K562 (cell line): ENCODE results near the gene TOPORS. TPM values are rescaled to one million over a fixed set of nuclear protein-coding genes. Genes with fewer than 3 reads are reported as not detected.

Source experiments
- ATAC-seq: fragments of 200-7000 bp; cut with Tn5 transposase; 3 replicates; pipeline ENCODE4 v1.9.1; 2020; ENCODE audit warnings: moderate library complexity
- BruUV-seq: library from RNA; stranded (reverse); fragments of 400-500 nt; replicated peaks from 2 replicates; lab custom pipeline; 2021; lab: Mats Ljungman, UMichigan
- CTCF ChIA-PET: fragments of 300-600 bp; formaldehyde crosslinking; extraction: SDS; loops from one replicate; lab custom pipeline; 2021; ENCODE audit warnings: low intra/inter-chr PET ratio; lab: Yijun Ruan, JAX
- POLR2A ChIA-PET: fragments of 300-600, 350-650 bp; sonication (Branson Sonifier 250); formaldehyde crosslinking; extraction: SDS; loops from one replicate; lab custom pipeline; 2021; ENCODE audit warnings: antibody characterized with exemption, inconsistent platforms; lab: Yijun Ruan, JAX
- DNase-seq, 4 experiments: peaks; one replicate each; pipeline versions ENCODE4 v3.0.0 to v3.0.0-alpha.2; 2011 to 2018; ENCODE audit warnings: low spot score in 3 of 4, mixed read lengths in 3 of 4; ENCODE audit errors: extremely low read depth in 1 of 4
- FAIRE-seq: peaks from 2 replicates; lab custom pipeline; 2011; peaks lifted over from hg19 to GRCh38; lab: Jason Lieb, UNC
- H2AFZ ChIP-seq: 2 replicates; pipeline ENCODE4 v1.6.0; 2011; ENCODE audit warnings: low read depth, low read length, control low read depth, inconsistent platforms
- H3K27ac ChIP-seq: fragments of 200-600 bp; 3 replicates; pipeline ENCODE4 v1.8.0; 2011; ENCODE audit warnings: low read depth, mild to moderate bottlenecking, control low read depth, inconsistent platforms, low read length, moderate library complexity, mixed read lengths; ENCODE audit errors: extremely low read depth
- H3K27me3 ChIP-seq, 2 experiments: fragments of 300-600 bp in 1 of 2; 2 replicates in 1 of 2; 3 replicates in 1 of 2; pipeline versions ENCODE4 v1.6.0 to v1.8.0; 2011; ENCODE audit warnings: inconsistent platforms in 2 of 2, low read length in 2 of 2, mild to moderate bottlenecking in 1 of 2, mixed read lengths in 1 of 2, moderate library complexity in 1 of 2; ENCODE audit not compliant: control insufficient read depth in 2 of 2, insufficient read depth in 2 of 2
- H3K36me3 ChIP-seq: fragments of 300-600 bp; 3 replicates; pipeline ENCODE4 v1.8.0; 2011; ENCODE audit warnings: mild to moderate bottlenecking, low read length, inconsistent platforms; ENCODE audit not compliant: control insufficient read depth, insufficient read depth
- H3K4me1 ChIP-seq, 2 experiments: fragments of 200-600 bp in 1 of 2; replicated peaks in 1 of 2; 2 replicates in 1 of 2; 3 replicates in 1 of 2; pipeline versions ENCODE4 v1.5.1 to v1.8.0; 2011; ENCODE audit warnings: inconsistent platforms in 2 of 2, low read length in 2 of 2, mild to moderate bottlenecking in 1 of 2, mixed read lengths in 1 of 2, moderate library complexity in 1 of 2; ENCODE audit not compliant: control insufficient read depth in 2 of 2, insufficient read depth in 2 of 2
- H3K4me2 ChIP-seq: 2 replicates; pipeline ENCODE4 v1.6.1; 2011; ENCODE audit warnings: low read length, control low read depth, inconsistent platforms, mixed read lengths; ENCODE audit not compliant: insufficient read depth
- H3K4me3 ChIP-seq: fragments of 200-600 bp; sonication (generic), shearing (Covaris generic); 2 replicates; pipeline ENCODE4 v1.5.1; 2016; ENCODE audit warnings: control low read depth, inconsistent platforms
- H3K79me2 ChIP-seq: fragments of 200-600 bp; 3 replicates; pipeline ENCODE4 v1.8.0; 2011; ENCODE audit warnings: low read length, inconsistent platforms; ENCODE audit not compliant: control insufficient read depth, insufficient read depth
- H3K9ac ChIP-seq, 2 experiments: 2 replicates each; pipeline versions ENCODE4 v1.6.0 to v1.6.1; 2011; ENCODE audit warnings: low read depth in 2 of 2, low read length in 2 of 2, control low read depth in 1 of 2, inconsistent platforms in 1 of 2, mild to moderate bottlenecking in 1 of 2, mixed read lengths in 1 of 2; ENCODE audit not compliant: insufficient read depth in 1 of 2
- H3K9me1 ChIP-seq: one replicate; pipeline ENCODE4 v1.6.0; 2011; ENCODE audit warnings: inconsistent platforms, mild to moderate bottlenecking, low read length, moderate library complexity; ENCODE audit not compliant: control insufficient read depth, insufficient read depth
- H3K9me3 ChIP-seq: replicated peaks from 2 replicates; pipeline ENCODE4 v1.5.1; 2011; ENCODE audit warnings: low read depth, low read length, inconsistent platforms; ENCODE audit not compliant: control insufficient read depth, insufficient read depth
- H4K20me1 ChIP-seq: replicated peaks from 2 replicates; pipeline ENCODE4 v1.6.1; 2011; ENCODE audit warnings: low read length, inconsistent platforms, mixed read lengths; ENCODE audit not compliant: control insufficient read depth, insufficient read depth
- FOXK2 ChIP-seq, 2 experiments: fragments of 450-650 bp; IDR thresholded peaks in 1 of 2; conservative IDR thresholded peaks in 1 of 2; 2 replicates each; pipeline ENCODE4 v1.6.1; 2016; ENCODE audit warnings: low read depth in 2 of 2, mild to moderate bottlenecking in 1 of 2
- IFI16 ChIP-seq: fragments of 250-450 bp; sonication (Bioruptor Pico); IDR thresholded peaks from 2 replicates; pipeline ENCODE4 v2.1.2; 2022; ENCODE audit warnings: mild to moderate bottlenecking, inconsistent platforms
- NR2C2 ChIP-seq, 2 experiments: fragments of 200-800 bp in 1 of 2; sonication (Bioruptor generic) in 1 of 2; sonication (generic) in 1 of 2; formaldehyde crosslinking in 1 of 2; IDR thresholded peaks; 2 replicates each; pipeline versions ENCODE4 v1.6.1 to v1.8.0; 2016 to 2022; ENCODE audit warnings: mild to moderate bottlenecking in 1 of 2, missing compliant biosample characterization in 1 of 2, missing genetic modification characterization in 1 of 2, missing genetic modification reagents in 1 of 2
- TEAD4 ChIP-seq, 2 experiments: sonication (generic) in 1 of 2; formaldehyde crosslinking in 1 of 2; IDR thresholded peaks; 2 replicates each; pipeline versions ENCODE4 v1.6.1 to v1.8.0; 2012 to 2022; ENCODE audit warnings: borderline replicate concordance in 1 of 2, inconsistent platforms in 1 of 2, low read length in 1 of 2, mild to moderate bottlenecking in 1 of 2, missing genetic modification reagents in 1 of 2
- ZNF239 ChIP-seq: fragments of 250-450 bp; sonication (Bioruptor Pico); IDR thresholded peaks from 2 replicates; pipeline ENCODE4 v1.4.0; 2020; ENCODE audit warnings: mild to moderate bottlenecking
- ZNF263 ChIP-seq: sonication (generic); formaldehyde crosslinking; IDR thresholded peaks from 2 replicates; pipeline ENCODE4 v1.8.0; 2022; ENCODE audit warnings: mild to moderate bottlenecking, missing genetic modification reagents, borderline replicate concordance
- WGBS: fragments of 100-300 bp; shearing (Covaris generic); methylation state at CpG from one replicate; pipeline ENCODE4 v1.1.6; 2016; ENCODE audit warnings: low coverage, mixed read lengths; ENCODE audit not compliant: insufficient coverage; ENCODE audit errors: missing lambda C conversion rate; 5-methylcytosine and 5-hydroxymethylcytosine counted together
- in situ Hi-C: fragments of 300-500 bp; cut with MboI; formaldehyde crosslinking; loops from 4 replicates; pipeline ENCODE4 v1.15.0; 2018; ENCODE audit warnings: inconsistent platforms, mixed read lengths
- intact Hi-C: fragments of 100-400 bp; cut with micrococcal nuclease; formaldehyde crosslinking; loops from 2 replicates; pipeline ENCODE4 v1.14.2; 2022
- polyA plus RNA-seq, 8 experiments: library from polyadenylated mRNA; depleted of rRNA in 4 of 8; stranded (reverse) in 5 of 8; unstranded in 3 of 8; fragments of >200 nt; fragmentation: Nextera tagmentation in 2 of 8; fragmentation: Illumina TruSeq in 1 of 8; extraction: Ambion mirVana in 2 of 8; extraction: Trizol in 1 of 8; gene quantifications; 2 replicates each; pipeline versions ENCODE4 v1.2.1 to v1.2.3, GENCODE V29; 2011 to 2014; ENCODE audit warnings: inconsistent platforms in 1 of 8, missing spikeins in 1 of 8
- total RNA-seq, 7 experiments: library from RNA; depleted of rRNA in 6 of 7; stranded (reverse); fragments of >200 nt in 6 of 7; fragmentation: Illumina TruSeq in 2 of 7; extraction: Trizol in 2 of 7; gene quantifications; 2 replicates each; pipeline versions ENCODE4 v1.2.1 to v1.2.3, GENCODE V29; 2011 to 2021; ENCODE audit warnings: low replicate concordance in 1 of 7

TOPORS gene
- total and polyA plus RNA-seq, 9 of the 15 experiments (the other 6 are each of a cell fraction or from before 2014, with no cell fraction given), result 4.3 to 19.6 (median 9.9) TPM

- no peak for TF ChIP-seq TEAD4 (IDR thresholded peaks at IDR 0.05; ENCODE audit: low read length)
- TF ChIP-seq TEAD4 (CRISPR knock-in tag; IDR thresholded peaks at IDR 0.05; ENCODE audit: borderline replicate concordance), result no peak
- TF ChIP-seq NR2C2 (CRISPR knock-in tag; IDR thresholded peaks at IDR 0.05), result no peak
- TF ChIP-seq NR2C2 (tag; IDR thresholded peaks at IDR 0.05), result no peak
- TF ChIP-seq ZNF263, result no peak
- no peak for TF ChIP-seq ZNF239 (CRISPR knock-in tag)
- no peak for TF ChIP-seq IFI16 (CRISPR knock-in tag)
Measured at GRCh38 chr9:32543047-32543446, 9.3 kb downstream of the TOPORS start (continued).

GRCh38 chr9:32533816-32534215 is 18.6 kb downstream of the TOPORS start:
- no peak overlapping the region for H3K9ac ChIP-seq
- CTCF ChIA-PET, result no interaction called here
- H3K27me3 ChIP-seq, result no peaks in the 10 kb centered on the region
- no peaks in the 10 kb centered on the region for H4K20me1 ChIP-seq
- in situ Hi-C loops (no loop called here), intact Hi-C loops (no loop called here)
- no peaks in the 10 kb centered on the region for H3K9me3 ChIP-seq
- no peaks in the 10 kb centered on the region for H3K4me1 ChIP-seq
- no peak overlapping the region for H3K27ac ChIP-seq
- H3K4me2 ChIP-seq, result no peak overlapping the region
- no peaks in the 10 kb centered on the region for H3K9me1 ChIP-seq
- no peak for TF ChIP-seq FOXK2 (conservative IDR thresholded peaks at IDR 0.05 in 1 of 2, IDR thresholded peaks at IDR 0.05 in 1 of 2; ENCODE audit: low read depth in 2 of 2)
- ATAC-seq, result no peak
- H3K36me3 ChIP-seq, result no peaks in the 10 kb centered on the region
- DNase-seq, result no peak
- 61% methylated on average over 4 of the region's 4 CpGs for WGBS
- no peak overlapping the region for H2AFZ ChIP-seq
- no peak for FAIRE-seq
- BruUV-seq, result no TSS peak
- no peaks in the 10 kb centered on the region for H3K79me2 ChIP-seq
- no peak overlapping the region for H3K4me3 ChIP-seq
- POLR2A ChIA-PET, result interaction anchor here (0.8 kb wide), 1 partner anchor 11 kb away, joined by 4 read pairs; no protein-coding TSS in a partner anchor
